Lung (tissue), 12 donors: Measurements from ENCODE around the gene CFLAR. TPM values are rescaled to one million over a fixed set of nuclear protein-coding genes. Genes with fewer than 3 reads are reported as not detected.

Experiments used
- ATAC-seq: fragments of 200-7000 bp; cut with Tn5 transposase; one replicate; pipeline ENCODE4 v1.9.1; 2020; ENCODE audit warnings: moderate number of reproducible peaks; ENCODE audit not compliant: insufficient read depth, low FRiP score
- DNase-seq, 3 donors: peaks; one replicate each; pipeline ENCODE4 v3.0.0-alpha.2; 2013 to 2017
- H3K27ac ChIP-seq, 2 donors: one replicate each; pipeline ENCODE4 v1.5.1; 2013; ENCODE audit warnings: mild to moderate bottlenecking in 2 of 2, moderate library complexity in 2 of 2, control low read depth in 1 of 2, inconsistent platforms in 1 of 2, low read depth in 1 of 2, low read length in 1 of 2
- H3K27me3 ChIP-seq, 3 donors: one replicate each; pipeline ENCODE4 v1.5.1; 2013; ENCODE audit warnings: low read length in 2 of 3; ENCODE audit not compliant: control insufficient read depth in 3 of 3, insufficient read depth in 3 of 3
- H3K36me3 ChIP-seq, 4 donors: one replicate each; pipeline ENCODE4 v1.5.1; 2013; ENCODE audit warnings: low read length in 4 of 4, mild to moderate bottlenecking in 1 of 4, moderate library complexity in 1 of 4; ENCODE audit not compliant: control insufficient read depth in 4 of 4, insufficient read depth in 4 of 4
- H3K4me1 ChIP-seq, 5 donors: one replicate each; pipeline ENCODE4 v1.5.1; 2013; ENCODE audit warnings: low read length in 5 of 5, mild to moderate bottlenecking in 2 of 5, moderate library complexity in 1 of 5; ENCODE audit not compliant: control insufficient read depth in 5 of 5, insufficient read depth in 5 of 5
- H3K4me3 ChIP-seq: one replicate; pipeline ENCODE4 v1.5.1; 2013; ENCODE audit warnings: mild to moderate bottlenecking, control low read depth, moderate library complexity
- H3K9ac ChIP-seq, 2 donors: one replicate each; pipeline ENCODE4 v1.5.1; 2013; ENCODE audit warnings: low read length in 2 of 2, control low read depth in 1 of 2; ENCODE audit not compliant: insufficient read depth in 1 of 2
- H3K9me3 ChIP-seq, 4 donors: one replicate each; pipeline ENCODE4 v1.5.1; 2013; ENCODE audit warnings: low read length in 3 of 4, mild to moderate bottlenecking in 1 of 4, moderate library complexity in 1 of 4; ENCODE audit not compliant: control insufficient read depth in 4 of 4, insufficient read depth in 3 of 4
- WGBS, 2 donors: extraction: QIAGEN DNeasy Blood & Tissue Kit; methylation state at CpG; one replicate each; pipeline ENCODE4 v1.1.7; 2013; 5-methylcytosine and 5-hydroxymethylcytosine counted together
- polyA plus RNA-seq, 2 donors: library from polyadenylated mRNA; stranded (reverse); fragments of 200-250 nt; gene quantifications; one replicate each; pipeline ENCODE4 v1.2.1, GENCODE V29; 2013
- total RNA-seq, 2 donors: library from RNA; depleted of rRNA in 1 of 2; stranded (reverse); fragments of >200 nt in 1 of 2; gene quantifications; one replicate each; pipeline ENCODE4 v1.2.1, GENCODE V29; 2014 to 2021
- TF ChIP-seq, protein P1 (sequence below): IDR thresholded peaks from 2 replicates; pipeline ENCODE4 v1.5.1; 2012; ENCODE audit warnings: mild to moderate bottlenecking; ENCODE audit errors: control extremely low read depth, extremely low read depth
- donor health status: control.
- donor health status: control.
- donor health status: Bipolar disorder and iron deficiency.
- donor health status: healthy.
- donor health status: DM: yes; HTN: yes; CAD: no.

Gene CFLAR
- total and polyA plus RNA-seq, 4 donors = 101 to 345 (median 238) TPM

DNA sequence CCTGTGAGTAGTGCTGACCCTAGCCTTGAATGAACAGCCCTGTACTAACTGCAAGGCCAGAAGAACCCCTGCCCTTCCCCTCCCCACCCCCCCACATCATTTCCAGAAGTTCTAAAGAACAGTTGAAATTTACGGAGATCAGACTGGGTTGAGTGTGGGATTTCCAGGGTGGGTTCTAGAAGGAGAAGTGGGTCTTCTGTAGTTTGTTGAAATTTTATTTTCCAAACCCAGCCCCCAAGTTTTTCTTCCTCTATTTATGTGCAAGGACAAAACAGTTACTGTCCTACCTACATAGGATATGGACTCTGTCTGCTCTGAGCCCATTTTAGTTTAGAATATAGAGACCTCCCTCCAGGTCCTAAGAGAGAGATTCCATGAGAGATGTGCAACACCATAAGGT lies 40.7 kb downstream of the CFLAR start:
- Histone ChIP-seq H3K27ac (no peak overlapping the region), H3K9ac (no peak overlapping the region), H3K27me3 (no peaks in the 10 kb centered on the region), H3K4me1 (peaks cover 0 to 14% (median 3%) of the 10 kb centered on the region in 5 donors), H3K4me3 (no peak overlapping the region), H3K9me3 (no peaks in the 10 kb centered on the region), H3K36me3 (peaks cover 16 to 54% (median 44%) of the 10 kb centered on the region in 4 donors)
- TF ChIP-seq, protein P1, sequence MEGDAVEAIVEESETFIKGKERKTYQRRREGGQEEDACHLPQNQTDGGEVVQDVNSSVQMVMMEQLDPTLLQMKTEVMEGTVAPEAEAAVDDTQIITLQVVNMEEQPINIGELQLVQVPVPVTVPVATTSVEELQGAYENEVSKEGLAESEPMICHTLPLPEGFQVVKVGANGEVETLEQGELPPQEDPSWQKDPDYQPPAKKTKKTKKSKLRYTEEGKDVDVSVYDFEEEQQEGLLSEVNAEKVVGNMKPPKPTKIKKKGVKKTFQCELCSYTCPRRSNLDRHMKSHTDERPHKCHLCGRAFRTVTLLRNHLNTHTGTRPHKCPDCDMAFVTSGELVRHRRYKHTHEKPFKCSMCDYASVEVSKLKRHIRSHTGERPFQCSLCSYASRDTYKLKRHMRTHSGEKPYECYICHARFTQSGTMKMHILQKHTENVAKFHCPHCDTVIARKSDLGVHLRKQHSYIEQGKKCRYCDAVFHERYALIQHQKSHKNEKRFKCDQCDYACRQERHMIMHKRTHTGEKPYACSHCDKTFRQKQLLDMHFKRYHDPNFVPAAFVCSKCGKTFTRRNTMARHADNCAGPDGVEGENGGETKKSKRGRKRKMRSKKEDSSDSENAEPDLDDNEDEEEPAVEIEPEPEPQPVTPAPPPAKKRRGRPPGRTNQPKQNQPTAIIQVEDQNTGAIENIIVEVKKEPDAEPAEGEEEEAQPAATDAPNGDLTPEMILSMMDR = no peak
- DNase-seq (no peak), ATAC-seq (no peak)
- 0 to 82% methylated on average over 1 of the region's 1 CpG for WGBS, 2 donors

- Histone ChIP-seq H3K4me3 (no peak overlapping the region), H3K27me3 (no peaks in the 10 kb centered on the region), H3K9me3 (peaks cover 0 to 1% (median 0%) of the 10 kb centered on the region in 4 donors), H3K9ac (no peak overlapping the region), H3K27ac (peak overlapping the region; percentile 65 to 80), H3K36me3 (peaks cover 13 to 60% (median 45%) of the 10 kb centered on the region in 4 donors), H3K4me1 (peaks cover 0 to 10% (median 3%) of the 10 kb centered on the region in 5 donors)
- ATAC-seq (no peak), DNase-seq (no peak)
- 8 to 50% methylated on average over 4 of the region's 4 CpGs for WGBS, 2 donors
- TF ChIP-seq, protein P1 = no peak
Measured at GRCh38 chr2:201157694-201158093, 41.7 kb downstream of the CFLAR start.

- Histone ChIP-seq H3K4me1 (peaks cover 0 to 8% (median 3%) of the 10 kb centered on the region in 5 donors), H3K4me3 (no peak overlapping the region), H3K27ac (peak overlapping the region; percentile 65 to 80), H3K9me3 (peaks cover 0 to 1% (median 0%) of the 10 kb centered on the region in 4 donors), H3K27me3 (no peaks in the 10 kb centered on the region), H3K9ac (no peak overlapping the region), H3K36me3 (peaks cover 15 to 63% (median 43%) of the 10 kb centered on the region in 4 donors)
- TF ChIP-seq, protein P1 = peak; percentile 63
- WGBS, 2 donors = 38 to 42% methylated on average over 5 of the region's 5 CpGs
- ATAC-seq = peak; percentile 69
- DNase-seq = peak; percentile 58 to 85 (median 82)
Measured at GRCh38 chr2:201158111-201158929, 42.4 kb downstream of the CFLAR start.
